HG03064 (cell line): ENCODE measurements around the gene MAN1A1.

ENCODE experiments used
- ATAC-seq: cut with Tn5 transposase; IDR thresholded peaks from one replicate; pipeline ENCODE4 v1.9.1; 2021; ENCODE audit warnings: low read depth; ENCODE audit not compliant: unreplicated experiment

MAN1A1 gene

DNA sequence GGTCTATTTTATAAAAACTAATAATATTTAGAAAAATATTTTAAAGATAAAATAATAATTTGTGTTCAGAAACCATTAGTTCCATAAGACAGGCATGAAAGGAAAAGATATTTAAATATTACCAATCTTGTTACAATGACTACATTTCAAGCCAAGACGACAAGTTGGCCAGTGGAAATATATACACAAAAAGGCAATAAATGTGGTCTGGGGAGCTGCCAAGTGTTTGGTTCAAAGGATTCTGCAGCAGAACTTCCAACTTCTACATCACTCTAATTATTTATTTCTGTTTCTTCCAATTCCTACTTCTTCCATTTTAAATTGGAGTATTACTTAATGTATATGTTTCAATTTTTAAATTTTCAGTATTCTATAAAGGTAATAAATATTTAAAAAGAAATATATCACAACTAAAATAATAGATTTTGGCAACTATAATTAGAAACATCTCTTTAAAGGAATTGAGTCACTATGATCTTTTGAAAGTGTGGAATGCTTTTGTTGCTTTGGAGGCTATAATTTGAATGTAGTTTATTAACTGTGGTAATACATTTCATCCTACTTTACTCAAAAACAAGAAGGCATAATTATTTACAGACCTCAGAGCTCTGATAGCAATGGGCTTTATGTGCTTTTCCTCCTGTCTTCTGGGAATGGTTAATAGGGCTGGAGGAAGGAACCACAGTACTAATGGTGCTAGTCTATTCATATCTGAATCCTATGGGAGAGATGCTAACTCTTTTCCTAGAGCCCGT is 141.4 kb downstream of the MAN1A1 start:
- ATAC-seq, result no peak

DNA sequence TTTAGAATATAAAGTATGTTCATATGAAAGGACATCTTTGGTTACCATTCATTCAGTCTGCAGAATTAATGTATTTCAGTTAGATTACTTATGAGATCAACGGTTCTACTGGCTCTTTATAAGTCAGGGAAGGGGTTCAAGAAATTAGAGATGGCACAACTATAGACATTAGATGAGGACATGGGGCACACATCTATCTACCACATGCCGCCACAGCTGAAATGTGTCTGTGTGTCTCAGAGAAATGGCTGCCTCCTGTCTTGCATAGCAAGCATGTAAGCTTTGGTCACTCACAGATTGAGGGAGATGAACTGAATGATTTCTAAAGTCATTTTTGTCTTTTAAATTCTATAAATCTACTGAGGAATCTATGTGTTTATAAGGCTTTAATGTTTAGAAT is 142.2 kb downstream of the MAN1A1 start:
- ATAC-seq, result no peak

DNA sequence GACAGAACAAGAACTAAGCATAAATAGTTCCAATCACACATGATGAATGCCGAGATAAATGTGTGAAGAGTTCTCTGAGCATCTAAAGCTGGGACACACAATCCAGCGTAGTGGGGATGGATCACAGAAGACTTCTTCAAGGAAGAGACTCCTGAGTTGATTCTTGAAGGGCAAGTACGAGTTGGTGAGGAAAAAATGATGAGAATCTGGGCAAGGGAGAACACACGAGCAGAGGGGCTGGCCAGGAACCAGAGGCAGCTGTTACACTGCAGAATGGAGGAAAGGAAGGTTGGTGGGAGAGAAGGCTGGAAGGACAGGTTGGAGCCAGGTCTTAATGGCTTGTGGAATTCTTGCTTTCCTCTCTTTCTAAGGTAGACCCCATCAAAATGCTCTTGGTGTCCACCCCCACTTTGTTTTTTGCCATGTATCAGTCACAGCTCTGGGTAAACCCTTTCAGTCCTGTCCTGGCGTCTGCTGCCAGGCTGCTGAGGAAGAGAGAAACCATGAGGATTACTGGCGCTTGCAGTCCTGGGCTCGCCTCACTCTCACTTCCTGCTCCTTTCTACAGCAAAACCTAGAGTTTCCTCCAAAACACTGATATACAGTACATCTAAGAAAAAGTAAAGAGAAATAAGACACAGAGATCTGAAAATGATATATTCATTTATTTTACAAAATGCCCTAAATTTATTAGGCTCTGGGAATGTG is 143.5 kb downstream of the MAN1A1 start:
- ATAC-seq, result peak; percentile 87

DNA sequence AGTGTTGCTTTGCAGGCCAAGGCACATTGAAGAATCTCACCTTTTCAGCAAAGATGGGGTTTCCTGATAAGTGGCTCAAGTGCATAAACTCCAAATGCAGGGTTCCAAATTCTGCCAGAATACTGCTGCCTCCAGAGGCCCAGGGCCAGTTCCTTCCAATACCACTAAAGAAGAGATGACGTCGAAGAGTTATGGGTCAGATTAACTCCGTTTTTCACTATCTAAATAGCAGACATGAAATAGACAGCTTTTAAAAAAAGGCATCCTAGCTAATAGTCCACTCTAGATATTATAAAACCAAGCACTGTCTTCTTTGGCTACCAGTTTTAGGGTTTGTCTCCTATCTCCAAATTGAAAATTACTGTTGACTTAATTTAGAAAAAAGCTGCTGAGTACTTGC is 144.8 kb downstream of the MAN1A1 start:
- ATAC-seq, result no peak

DNA sequence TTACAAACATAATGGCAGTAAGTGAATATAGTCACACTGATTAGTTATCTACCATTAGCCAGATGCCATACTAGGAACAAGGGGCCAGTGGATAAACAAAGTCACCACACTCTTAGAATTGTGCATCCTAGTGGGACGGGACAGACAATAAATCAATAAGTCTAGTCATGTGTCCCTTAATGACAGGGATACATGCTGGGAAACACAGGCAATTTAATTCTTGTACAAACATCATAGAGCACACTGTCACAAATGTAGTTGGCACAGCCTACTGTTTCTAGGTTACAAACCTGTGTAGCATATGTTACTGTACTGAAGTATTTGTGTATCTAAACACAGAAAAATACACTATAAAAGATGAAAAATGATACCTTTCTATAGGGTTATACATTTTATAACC is 148.1 kb downstream of the MAN1A1 start:
- no peak for ATAC-seq

DNA sequence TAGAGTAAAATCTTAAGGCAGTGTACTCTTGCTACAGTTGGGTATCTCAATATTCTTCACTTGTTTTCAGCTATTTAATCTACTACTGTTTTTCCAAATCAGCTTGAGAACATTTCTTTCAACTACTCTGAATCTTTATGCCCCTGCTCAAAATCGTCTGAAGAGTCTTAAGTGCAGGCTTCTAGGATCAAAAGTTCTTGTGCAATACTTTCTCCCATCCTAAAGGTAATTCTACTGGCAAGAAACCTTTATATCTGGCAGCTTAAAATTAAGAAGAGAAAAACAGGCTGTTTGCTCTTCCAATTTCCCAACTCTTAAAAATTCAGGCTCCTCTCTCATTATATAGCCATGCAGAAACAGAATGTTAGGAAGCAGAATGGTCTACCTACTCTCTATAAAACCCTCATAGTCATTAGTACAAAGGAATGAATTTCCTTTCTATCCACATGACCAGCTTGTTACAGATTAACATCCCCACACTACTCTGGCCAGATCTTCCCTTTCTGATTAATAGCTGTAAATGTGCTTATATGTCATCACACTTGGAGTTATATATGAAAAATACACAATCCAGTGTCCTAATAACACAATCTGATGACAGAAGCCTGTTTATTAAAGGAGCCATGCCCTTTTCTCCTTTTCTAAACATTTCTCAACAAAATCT is 148.9 kb downstream of the MAN1A1 start:
- no peak for ATAC-seq

DNA sequence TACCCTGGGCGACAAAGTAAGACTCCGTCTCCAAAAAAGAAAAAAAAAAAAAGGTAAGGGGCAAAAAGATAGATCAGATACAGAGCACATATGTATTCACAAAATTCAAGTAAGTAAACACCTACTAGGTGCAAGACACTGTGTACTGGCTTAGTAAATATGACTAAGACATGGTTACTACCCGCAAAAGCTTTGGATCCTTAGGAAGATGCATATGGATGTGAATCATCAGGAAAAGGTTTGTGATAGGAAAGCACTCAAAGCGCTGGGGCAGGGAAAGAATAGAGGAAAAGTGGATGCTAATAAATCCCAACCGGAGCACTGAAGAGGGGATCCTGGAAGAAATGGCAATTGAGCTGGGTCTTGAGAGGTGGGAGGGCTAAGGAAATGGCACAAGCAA is 152.3 kb downstream of the MAN1A1 start:
- no peak for ATAC-seq

DNA sequence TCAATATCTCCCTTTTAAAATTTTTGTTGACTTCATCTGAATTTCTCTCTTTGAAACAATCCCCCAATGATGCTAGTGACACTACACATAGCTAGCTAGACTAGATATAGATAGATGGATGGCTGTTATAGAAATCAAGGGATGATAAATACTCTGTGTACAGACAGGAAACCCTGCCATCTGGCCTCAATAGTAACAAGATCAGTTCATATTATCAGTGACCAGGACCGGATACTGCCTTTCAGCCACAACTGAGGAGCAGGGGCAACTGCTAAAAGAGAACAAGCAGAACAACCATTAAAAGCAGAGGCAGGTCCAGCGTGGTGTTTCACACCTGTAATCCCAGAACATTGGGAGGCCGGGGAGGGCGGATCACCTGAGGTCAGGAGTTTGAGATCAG is 152.8 kb downstream of the MAN1A1 start:
- ATAC-seq, result no peak

DNA sequence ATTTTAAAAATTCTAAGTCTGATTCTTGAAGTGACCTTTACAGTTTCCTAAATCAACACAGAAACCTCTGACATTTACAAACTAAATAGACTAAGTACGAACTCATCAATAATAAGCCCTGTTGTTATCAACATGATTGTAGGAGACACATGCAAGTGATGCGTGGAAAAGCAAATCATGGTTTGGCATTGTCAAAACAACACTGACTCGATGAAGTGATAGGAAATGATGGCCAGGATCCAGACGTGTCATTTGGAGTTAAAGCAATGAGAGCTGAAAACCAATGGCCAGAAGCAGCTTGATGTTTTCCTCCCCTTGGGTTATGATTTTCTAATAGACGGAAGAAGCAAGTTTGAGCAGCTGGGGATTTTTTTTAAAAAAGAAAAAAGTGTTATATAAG is 153.7 kb downstream of the MAN1A1 start:
- no peak for ATAC-seq

DNA sequence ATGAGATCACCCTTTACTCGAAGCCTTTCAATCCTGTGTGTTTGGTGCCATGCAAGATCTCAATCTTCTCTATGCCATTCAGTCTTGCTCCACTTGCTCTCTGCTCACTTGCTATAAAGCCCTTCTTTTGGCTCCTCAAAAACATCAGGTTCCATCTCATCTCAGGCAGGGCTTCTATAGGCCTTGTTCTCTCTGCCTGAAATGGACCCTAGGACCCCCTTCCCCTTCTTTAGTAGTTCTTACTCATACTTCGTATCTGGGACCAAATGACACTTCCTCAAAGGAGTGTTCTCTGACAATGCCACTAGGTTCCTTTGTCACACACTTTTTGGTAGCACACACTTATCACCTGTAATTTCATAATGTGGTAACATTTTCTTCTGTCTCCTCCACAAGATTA is 154.4 kb downstream of the MAN1A1 start:
- ATAC-seq, result no peak

DNA sequence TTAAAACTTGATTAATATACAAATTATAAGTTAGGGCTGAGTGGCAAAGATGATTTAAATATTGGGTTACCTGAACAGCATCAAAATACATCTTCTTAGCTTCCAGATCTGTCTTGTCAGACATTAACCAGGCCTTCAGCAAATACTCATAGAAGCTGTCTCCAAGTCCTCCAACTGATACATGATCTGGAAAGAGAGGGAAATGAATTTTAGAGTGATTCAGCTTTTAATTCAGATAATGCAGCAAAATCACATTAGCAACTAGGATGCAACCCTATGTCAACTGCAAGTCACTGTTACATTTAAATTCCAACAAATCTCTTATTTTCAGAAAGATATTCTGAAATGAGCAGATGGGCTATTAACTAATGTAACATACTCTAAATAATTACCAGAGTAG is 155.9 kb downstream of the MAN1A1 start:
- no peak for ATAC-seq

DNA sequence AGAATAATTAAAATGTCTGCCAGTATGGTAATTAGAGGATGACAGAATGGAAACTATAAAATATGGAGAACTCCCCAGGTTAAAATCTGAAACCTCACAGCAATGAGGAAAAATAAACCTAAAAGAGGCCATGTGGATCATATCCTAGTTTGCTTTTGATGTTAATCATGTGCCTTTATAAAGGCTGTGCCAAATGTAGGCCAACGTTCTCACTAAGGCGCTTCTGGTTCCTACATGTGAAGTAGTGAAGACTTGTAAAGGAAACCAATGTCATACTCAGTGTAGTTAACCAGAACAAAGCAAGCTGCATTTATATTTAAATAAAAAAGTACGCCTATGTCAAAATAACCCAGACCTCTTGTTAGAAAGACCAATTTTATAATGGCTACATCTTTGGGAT is 157.4 kb downstream of the MAN1A1 start:
- no peak for ATAC-seq

DNA sequence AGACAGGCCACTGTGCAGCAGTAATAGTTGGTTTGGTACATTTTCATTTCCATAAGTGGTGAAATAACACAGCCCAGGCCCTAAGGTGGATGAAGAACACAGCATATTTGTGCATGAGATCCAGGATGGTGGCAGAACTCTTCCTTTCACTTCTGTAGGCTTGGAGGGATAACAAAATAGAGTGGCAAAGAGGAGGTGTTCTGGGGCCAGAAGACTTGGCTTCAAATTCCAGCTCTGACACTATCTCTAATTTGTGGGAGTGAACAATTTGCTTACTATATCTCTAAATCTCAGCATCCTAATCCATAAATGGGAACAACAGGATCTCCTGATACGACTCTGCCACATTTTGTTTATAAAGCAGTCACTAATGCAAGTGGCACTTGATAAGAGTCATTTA is 159.4 kb downstream of the MAN1A1 start:
- ATAC-seq, result no peak

DNA sequence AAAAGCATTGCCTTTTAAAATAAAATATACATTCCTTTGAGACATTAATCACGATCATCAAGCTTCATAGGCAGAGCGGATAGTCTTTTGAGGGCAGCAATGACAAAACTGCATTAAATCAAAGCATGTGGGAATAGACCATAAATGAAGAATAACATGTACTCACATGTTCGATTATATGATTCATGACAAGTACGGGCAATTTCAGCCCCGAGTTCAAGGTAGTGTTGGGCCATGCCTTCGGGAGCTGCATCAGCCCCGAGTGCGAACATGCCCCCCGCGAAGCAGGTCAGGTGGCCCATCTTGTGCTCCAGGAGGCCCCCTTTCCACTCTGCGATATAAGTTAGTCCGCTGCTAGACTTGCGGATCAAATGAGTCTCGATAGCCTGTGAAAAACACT is 160.1 kb downstream of the MAN1A1 start:
- no peak for ATAC-seq

DNA sequence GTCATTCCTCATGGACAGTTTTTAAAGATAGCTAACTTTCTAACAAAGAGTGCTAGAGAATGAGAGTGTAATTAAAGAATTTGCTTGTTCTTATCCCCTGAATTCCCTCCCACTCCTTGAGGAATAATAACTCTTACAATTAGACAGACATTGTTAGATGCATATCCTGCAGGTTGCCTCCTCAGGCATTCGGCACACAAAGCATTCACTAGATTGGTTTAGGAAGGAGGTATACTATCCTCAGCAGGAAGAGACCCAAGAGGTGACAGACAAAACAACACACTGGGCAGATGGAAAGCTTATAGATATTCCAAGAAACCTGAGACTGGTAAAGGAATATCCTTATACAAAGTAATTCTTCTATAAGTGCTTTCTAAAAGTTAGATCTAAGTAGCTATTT is 162.0 kb downstream of the MAN1A1 start:
- no peak for ATAC-seq

DNA sequence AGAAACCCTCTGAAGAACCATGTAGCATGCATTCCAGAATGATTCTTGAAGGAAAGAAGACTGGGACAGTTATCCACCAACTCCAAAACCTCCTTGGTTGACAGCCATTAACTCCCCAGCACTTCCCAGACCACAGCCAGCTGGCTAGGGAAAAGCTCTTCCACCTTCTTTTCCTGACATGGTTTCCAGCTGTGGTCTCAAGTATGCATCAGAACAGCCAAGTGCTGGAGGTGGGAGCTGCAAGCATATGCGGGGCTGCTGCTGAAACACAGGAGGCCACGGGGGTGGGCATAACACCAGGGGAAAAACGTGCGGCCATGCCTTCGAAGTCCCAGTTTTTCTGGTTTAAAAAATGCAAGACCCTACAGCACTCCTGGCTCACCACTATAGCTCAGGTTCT is 163.1 kb downstream of the MAN1A1 start:
- no peak for ATAC-seq

DNA sequence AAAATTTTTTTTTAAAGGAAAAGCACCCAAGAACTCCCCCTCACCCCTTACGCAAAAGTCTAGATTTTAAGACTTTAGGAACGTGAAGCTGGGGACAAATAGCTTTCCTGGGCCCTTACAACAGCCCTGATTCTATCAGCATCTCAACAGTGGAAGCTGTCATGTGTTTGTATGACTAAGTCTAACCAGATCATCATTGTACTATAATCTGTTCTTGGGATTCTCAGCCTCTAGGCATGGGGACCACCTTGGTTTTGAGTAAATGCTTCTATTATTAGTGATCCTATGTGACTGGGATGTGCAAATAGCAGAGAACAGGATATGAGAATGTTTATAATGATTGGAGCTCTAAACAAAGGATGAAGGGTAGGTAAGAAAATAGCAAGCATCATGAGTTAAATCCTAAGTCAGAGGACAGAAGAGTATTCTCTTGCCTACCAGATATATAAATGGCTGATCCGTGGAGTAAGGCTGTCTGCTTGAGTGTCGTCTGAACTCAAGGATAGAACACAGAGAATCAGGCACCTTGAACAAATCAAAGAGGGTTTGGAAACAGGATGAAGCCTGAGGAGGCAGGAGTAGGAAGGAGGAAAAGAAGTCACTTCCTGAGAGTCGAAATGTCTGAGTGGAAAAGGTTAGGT is 165.4 kb downstream of the MAN1A1 start:
- no peak for ATAC-seq

DNA sequence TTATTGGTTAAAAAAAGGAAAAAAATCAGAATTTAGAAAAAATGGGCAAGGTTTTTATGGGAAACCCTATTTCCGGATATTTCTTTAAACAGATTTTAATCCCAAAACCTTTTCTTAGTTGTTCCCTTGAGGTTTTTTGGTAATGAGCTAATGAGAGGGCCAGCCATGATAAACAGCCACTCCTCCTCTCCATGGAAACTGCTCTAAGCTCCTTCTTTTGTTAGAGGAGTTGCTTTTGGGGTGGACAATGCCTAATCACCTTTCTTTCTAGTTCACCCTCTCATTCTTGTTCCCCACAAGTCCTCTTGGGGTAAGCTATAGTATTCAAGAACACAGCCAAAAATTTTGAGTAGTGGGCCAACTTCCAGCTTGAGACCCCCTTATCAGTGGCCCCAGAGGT is 166.1 kb downstream of the MAN1A1 start:
- no peak for ATAC-seq

DNA sequence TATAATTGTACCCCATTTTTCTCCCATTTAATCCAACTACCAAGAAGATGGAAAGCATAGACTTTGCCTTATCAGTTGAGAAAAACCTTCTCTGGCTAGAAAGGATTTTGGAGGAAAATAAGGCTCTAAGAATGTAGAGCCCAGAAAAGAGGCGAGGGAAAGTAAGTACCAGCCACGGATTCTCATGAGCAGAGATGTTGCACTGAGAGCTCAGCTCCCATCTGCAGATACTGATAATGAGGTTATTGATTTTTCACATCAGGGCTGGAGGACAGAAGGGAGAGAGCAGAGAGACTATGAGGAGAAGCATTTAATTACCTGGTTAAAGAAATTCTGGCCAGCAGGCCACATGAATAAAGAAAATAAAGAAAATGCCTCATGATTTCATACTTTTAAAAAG is 166.7 kb downstream of the MAN1A1 start:
- ATAC-seq, result no peak

DNA sequence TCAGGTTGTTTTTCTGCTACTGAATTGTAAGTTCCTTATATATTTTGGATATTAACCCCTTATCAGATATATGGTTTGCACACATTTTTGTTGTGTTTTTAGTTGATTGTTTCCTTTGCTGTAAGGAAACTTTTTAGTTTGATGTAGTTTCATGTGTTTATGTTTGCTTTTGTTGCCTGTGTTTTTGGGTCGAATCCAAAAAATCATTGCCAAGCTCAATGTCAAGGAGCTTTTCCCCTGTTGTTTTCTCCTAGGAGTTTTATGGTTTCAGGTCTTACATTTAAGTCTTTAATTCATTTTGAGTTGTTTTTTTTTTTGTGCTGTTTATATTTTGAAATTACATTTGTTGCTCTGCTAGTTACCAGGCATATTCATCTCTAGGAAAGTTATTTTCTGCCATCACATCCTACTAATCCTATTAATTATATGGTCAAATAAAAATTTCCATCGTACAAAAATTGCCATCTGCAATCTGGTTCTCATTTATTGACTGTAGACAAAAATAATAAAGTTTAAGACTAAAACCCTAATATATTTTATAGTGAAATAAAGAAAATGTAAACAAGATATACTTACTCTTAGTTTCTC is 167.3 kb downstream of the MAN1A1 start:
- ATAC-seq, result no peak

DNA sequence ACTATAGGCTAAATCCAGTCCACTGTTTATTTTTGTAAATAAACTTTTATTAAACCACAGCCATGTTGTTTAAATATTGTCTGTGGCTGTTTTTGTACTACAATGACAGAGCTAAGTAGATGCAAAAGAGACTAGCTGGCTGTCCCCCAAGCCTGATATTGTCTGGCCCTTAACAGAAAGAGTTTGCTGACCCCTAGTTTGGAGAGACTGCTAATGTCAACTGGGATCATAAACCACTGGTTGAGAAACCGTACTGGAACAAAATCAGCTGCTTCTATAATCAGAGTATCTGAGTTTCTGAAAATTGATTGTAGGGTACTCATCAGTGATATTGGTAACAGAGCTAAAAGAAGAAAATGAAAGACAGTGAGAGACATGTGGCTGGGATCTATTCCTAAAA is 168.5 kb downstream of the MAN1A1 start:
- no peak for ATAC-seq
